CD4-positive, alpha-beta T cell treated with Interleukin-17A for 1 hour (primary cell): Measurements from ENCODE around the gene CMTR1.
"Not testable (repeated sequence)": the region's sequence is repeated elsewhere in the genome, so short reads cannot be mapped to it uniquely, and the experiment has no call there.

Source experiments
- DNase-seq: peaks from one replicate; pipeline ENCODE4 v3.0.0-alpha.2; 2020

The CMTR1 gene, protein sequence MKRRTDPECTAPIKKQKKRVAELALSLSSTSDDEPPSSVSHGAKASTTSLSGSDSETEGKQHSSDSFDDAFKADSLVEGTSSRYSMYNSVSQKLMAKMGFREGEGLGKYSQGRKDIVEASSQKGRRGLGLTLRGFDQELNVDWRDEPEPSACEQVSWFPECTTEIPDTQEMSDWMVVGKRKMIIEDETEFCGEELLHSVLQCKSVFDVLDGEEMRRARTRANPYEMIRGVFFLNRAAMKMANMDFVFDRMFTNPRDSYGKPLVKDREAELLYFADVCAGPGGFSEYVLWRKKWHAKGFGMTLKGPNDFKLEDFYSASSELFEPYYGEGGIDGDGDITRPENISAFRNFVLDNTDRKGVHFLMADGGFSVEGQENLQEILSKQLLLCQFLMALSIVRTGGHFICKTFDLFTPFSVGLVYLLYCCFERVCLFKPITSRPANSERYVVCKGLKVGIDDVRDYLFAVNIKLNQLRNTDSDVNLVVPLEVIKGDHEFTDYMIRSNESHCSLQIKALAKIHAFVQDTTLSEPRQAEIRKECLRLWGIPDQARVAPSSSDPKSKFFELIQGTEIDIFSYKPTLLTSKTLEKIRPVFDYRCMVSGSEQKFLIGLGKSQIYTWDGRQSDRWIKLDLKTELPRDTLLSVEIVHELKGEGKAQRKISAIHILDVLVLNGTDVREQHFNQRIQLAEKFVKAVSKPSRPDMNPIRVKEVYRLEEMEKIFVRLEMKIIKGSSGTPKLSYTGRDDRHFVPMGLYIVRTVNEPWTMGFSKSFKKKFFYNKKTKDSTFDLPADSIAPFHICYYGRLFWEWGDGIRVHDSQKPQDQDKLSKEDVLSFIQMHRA

DNA sequence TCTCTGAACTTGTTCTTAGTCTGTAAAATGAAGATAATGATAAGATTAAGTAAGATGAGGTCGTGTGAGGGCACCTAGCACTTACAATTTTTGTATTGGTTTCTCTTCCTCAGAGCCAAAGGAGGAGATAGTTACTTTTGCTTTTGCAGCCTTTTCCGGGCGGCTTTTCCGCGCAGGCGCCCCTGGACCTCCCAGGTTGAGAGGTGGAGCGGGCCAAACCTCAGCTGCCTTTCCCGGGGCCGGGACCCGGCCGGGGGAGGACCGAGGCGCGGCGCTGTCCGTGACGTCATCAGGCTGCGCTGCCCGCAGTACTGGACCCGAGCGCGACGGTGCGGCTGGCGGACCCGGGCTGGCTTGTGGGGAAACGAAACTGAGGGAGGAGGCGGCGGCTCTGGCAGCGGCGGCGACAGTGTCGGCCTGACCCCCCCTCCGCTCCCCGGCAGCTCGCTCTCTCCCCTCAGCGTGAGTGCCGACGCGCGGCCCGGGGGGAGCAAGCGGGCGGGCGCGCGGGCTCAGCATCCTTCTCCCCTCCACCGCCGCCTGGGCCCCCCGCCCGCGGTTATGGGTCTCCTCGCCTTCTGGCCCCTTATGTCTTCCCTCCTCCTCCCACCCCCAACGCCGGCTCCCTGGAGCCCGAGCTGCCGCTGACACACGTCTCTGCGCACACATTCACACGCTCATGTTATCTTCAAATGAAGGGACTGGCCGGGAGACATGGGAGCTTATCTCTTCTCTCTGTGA is at the start of gene CMTR1:
TSS of gene CMTR1 (plus strand) at position 306 of the 741 bp plus-strand sequence. CDS start 2,409 bp downstream, outside the sequence.
- peak; percentile 98 for DNase-seq

DNA sequence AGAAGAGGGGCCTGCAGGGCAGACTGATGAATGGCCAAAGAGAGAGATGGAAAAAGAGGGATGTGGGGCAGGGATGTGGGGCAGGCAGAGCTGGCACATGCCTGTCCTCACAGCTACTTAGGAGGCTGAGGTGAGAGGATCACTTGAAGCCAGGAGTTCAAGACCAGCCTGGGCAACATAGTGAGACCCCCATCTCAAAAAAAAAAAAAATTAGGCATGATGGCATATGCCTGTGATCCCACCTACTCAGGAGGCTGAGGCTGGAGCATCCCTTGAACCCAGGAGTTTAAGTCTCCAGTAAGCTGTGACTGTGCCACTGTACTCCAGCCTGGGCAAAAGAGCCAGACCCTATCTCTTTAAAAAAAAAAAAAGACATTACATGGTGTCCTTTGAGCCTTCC is 44.4 kb upstream of the CMTR1 start:
- DNase-seq, result no peak

GRCh38 chr6:37389857-37390256 is 43.2 kb upstream of the CMTR1 start:
- no peak for DNase-seq

GRCh38 chr6:37391120-37391519 is 41.9 kb upstream of the CMTR1 start:
- no peak for DNase-seq

GRCh38 chr6:37392821-37393220 is 40.2 kb upstream of the CMTR1 start:
- no peak for DNase-seq

DNA sequence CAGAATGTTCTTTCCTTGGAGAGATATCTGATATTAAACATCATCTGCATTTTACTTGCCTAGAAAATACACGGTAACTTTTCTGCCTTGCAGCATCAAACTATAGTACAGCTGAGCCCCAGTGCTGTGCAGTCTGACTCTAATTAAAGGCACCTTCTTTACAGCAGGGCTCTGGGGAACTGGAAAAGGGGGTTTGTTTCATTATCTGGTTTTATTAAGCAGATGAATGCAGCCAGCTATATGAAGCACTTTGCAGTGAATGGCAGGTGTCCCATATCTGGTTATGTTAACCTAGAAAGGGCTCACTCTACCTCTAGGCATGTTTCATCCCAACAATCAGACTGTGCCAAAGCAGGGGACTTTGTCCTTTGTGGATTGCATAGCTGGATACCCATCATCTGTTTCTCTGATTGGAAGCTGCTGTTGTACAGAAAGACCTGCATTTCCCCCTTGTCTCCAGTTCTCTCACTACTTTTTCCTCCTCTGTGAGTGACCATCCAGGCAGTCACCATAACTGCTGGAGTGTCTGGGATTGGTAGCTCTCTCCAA is 39.6 kb upstream of the CMTR1 start:
- no peak for DNase-seq

GRCh38 chr6:37396571-37397180 is 36.3 kb upstream of the CMTR1 start:
- DNase-seq, result no peak

GRCh38 chr6:37399131-37399530 is 33.9 kb upstream of the CMTR1 start:
- no peak for DNase-seq

DNA sequence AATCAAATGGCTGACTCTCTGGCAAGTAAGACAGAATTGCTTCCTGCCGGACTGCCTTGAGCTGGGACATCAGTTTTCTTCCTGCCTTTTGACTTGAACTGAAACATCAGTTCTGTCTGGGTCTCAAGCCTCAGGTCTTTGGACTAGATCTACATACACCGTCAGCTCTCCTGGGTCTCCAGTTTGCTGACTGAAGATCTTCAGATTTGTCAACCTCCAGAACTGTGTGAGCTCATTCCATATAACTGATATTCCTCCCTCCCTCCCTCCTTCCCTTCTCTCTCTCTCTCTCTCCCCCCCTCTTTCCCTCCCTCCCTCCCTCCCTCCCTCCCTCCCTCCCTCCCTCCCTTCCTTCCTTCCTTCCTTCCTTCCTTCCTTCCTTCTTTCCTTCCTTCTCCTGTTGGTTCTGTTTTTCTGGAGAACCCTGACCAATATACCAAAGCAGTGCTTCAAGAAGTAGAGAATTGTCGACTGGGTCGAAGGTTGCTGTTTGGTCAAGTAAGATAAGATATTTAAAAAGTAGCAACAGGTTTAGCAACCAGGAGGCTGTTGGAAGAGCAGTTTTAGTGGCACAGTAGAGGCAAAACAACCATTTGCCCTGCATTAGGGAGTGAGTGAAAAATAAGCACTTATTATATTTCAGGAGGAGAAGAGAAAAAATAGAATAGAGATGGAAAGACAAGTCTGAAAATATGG is 33.1 kb upstream of the CMTR1 start:
- DNase-seq, result no peak

- DNase-seq, result not testable (repeated sequence)
Observed at GRCh38 chr6:37401658-37402057, 31.4 kb upstream of the CMTR1 start.

DNA sequence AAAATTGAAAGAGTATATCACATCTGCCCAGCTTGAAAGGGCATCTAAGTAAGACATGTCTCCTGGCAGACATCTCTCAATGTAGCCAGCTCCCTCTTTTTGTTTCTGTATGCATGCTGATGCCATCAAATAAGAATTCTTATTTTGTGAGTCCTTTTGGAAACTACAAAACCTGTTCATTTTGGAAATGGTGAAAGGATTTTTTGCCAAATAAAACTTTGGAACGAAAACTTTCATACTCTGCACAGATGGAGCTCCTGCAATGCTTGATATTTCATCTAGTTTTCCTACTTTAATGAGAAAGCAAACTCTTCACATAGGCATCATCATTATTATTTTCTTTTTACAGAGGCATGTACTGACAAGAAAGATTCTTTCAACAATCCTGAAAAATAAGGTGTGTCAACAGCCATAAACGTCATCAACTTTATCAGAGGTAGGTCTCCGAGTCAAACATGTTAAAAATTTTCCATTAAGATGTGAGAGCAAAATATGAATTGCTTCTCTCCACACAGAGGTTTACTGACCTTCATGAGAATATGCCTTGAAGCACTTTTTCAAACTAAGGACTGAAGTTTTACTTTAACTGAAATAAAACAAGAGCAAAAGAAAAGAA is 26.2 kb upstream of the CMTR1 start:
- no peak for DNase-seq

- no peak for DNase-seq
Observed at GRCh38 chr6:37407948-37408347, 25.1 kb upstream of the CMTR1 start.

- DNase-seq, result no peak
Observed at GRCh38 chr6:37409501-37409900, 23.5 kb upstream of the CMTR1 start.

GRCh38 chr6:37417393-37417792 is 15.6 kb upstream of the CMTR1 start:
- no peak for DNase-seq

DNA sequence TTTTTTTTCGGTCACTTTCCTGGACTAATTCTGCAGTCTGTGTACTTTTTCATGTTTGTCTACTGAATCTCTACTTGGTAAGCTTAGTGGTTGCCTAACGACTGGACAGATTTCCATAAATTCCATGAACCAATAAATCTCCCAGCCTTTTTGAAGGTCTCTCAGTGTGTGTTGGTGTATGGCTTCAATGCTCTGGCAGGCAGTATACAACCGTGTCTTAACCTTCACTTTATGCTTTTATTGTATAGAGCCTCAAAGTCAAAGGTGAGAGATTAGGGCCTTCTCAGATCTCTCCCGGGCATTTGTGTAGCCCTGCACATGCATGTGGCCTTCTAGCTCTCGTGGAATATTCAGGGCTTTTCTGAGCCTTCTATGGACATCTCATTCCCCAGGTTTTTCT is 14.3 kb upstream of the CMTR1 start:
- DNase-seq, result no peak

- DNase-seq, result no peak
Observed at GRCh38 chr6:37426058-37426944, 6.7 kb upstream of the CMTR1 start.

- no peak for DNase-seq
Observed at GRCh38 chr6:37426945-37427510, 6.0 kb upstream of the CMTR1 start.

DNA sequence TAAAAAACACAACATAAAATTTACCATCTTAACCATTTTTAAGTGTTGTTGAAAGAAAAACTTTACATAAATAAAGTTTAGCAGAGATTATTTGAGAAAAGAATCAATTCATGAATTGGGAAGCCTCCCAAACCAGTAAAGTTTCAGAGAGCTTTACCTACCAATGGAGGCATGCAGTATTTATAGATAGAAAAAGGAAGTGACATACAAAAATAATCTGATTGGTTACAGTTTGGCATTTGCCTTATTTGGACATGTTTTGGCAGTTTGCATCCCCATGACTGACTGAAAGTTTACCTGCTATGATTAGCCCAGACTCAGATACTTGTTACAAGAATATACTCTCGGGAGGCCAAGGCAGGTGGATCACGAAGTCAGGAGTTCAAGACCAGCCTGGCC is 3.7 kb upstream of the CMTR1 start:
- DNase-seq, result no peak

- DNase-seq, result no peak
Observed at GRCh38 chr6:37432590-37432915, 468 bp upstream of the CMTR1 start.

DNA sequence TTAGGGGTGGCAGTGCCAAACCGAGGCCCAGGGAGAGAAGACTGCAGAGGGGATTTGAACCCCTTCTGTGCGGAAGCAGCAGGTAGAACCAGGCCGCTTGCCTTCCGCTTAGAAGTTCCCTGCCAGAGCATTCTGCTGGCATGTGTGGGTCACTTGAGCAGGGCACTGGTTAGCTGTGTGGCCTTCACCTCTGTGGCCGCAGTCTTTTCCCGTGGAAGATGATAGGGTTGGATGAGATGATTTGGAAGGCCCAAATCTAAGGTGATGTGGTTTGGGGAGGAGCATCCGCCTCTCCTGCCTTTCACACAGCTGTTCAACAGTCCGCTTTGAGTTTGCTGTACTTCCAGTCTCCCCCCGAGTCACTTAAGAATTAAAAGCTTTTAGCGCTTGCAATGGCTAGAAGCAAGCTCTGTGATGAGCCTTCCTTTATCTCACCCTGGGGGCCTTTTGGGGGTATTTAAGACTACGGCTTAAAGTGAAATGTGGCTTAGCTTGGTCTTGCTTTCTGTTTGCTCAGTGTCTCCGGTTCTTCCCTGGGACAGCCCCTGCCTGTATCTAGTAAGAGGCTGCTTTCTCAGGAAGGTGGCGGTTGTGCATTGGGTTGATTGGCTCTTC is 743 bp downstream of the CMTR1 start:
- DNase-seq, result peak; percentile 51
